Measurements from ENCODE around the gene INPP5A. TPM values are rescaled to one million over a fixed set of nuclear protein-coding genes. Genes with fewer than 3 reads are reported as not detected.
"Not testable (repeated sequence)": the region's sequence is repeated elsewhere in the genome, so short reads cannot be mapped to it uniquely, and the experiment has no call there.

Gene INPP5A
- total RNA-seq, 1 donor from 2014 or later: 30.6 TPM

DNA sequence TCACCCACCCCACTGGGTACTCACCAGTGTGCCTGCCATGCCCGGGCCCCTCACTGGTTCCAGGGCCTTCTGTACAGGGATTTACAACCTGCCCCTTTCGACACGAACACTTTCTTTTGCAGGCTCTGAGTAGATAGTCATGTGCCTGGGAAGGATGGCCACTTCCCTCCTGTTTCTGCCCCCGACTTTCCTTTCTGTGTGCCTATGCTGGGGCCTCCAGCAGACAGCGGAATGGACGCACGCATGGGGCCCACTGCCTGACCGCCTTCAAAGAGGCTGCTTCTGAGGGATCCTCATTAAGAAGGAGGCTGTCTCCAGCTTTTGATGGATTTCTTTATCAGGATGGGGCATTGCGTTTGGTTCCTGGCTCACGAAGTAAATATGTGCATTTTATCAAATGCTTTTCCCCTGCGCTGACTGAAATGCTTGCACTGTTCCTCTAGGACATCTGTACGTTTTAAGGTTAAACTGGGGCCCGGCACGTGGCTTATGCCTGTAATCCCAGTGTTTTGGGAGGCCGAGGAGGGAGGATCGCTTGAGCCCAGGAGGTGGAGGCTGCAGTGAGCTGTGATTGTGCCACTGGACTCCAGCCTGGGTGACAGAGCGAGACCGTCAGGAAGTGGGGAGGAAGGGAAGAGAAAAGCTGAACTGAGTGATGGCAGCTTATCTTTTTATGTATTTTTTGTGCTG is 277.7 kb downstream of the INPP5A start:
- H3K4me1 Mint-ChIP-seq (ENCODE audit: low read depth): no peaks in the 10 kb centered on the region
- peaks cover 29% of the 10 kb centered on the region for H3K27me3 Mint-ChIP-seq
- TF ChIP-seq CTCF (IDR thresholded peaks at IDR 0.05; ENCODE audit: unreplicated experiment): no peak
- H3K4me3 Mint-ChIP-seq (ENCODE audit: low read depth): no peak overlapping the region
- H3K9me3 Mint-ChIP-seq (ENCODE audit: low read depth): peaks cover 10% of the 10 kb centered on the region
- H3K27ac Mint-ChIP-seq: no peak overlapping the region
- H3K36me3 Mint-ChIP-seq (ENCODE audit: insufficient read depth): no peaks in the 10 kb centered on the region
- no peak for DNase-seq (ENCODE audit: low spot score, unreplicated experiment)

DNA sequence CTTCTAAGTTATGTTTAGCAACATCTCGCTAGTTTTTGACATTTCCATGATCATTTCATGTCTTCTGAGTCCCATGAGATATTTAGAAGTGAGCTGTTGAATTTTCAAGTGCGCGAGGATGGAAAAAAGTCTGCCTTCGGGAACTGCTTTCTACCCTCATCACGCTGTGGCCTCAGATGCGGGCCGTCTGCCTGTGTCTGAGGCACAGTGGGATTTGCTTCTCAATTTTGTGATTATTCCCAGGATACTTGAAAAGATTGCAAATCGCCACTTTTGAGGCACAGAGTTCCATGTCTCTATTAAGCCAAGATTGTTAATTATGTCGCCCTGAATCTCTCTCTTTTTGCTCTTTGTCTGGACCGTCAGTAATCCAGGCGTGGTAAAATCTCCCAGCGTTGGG is 279.1 kb downstream of the INPP5A start:
- Mint-ChIP-seq H3K27ac (no peak overlapping the region), H3K4me3 (ENCODE audit: low read depth) (no peak overlapping the region), H3K4me1 (ENCODE audit: low read depth) (no peaks in the 10 kb centered on the region), H3K9me3 (ENCODE audit: low read depth) (peaks cover 10% of the 10 kb centered on the region), H3K27me3 (peaks cover 29% of the 10 kb centered on the region), H3K36me3 (ENCODE audit: insufficient read depth) (no peaks in the 10 kb centered on the region)
- no peak for TF ChIP-seq CTCF (IDR thresholded peaks at IDR 0.05; ENCODE audit: unreplicated experiment)
- no peak for DNase-seq (ENCODE audit: low spot score, unreplicated experiment)

DNA sequence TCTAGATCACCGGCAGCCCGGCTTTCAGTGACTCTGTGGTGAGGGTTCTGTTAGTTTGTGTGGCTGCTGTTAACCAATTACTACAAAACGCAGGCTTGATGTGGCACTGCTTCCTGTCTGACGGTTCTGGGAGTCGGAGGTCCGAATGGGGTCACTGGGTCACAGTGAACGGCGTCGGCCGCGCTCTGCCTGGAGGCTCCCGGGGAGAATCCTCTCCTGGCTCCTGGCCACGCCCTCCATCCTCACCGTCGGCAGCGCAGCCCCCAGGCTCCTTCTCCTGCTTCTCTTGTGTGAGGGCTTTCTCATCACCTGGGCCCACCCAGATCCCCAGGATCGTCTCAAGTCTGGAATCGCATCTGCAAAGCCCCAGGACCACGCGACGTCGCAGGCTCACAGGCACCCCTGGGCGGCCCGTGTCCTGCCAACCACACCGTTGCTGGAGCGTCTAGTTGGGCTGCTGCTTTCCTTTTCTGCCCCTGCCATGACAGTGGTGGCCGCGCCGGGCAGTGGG is 280.2 kb downstream of the INPP5A start:
- Mint-ChIP-seq H3K27ac (no peak overlapping the region), H3K4me1 (ENCODE audit: low read depth) (no peaks in the 10 kb centered on the region), H3K9me3 (ENCODE audit: low read depth) (peaks cover 10% of the 10 kb centered on the region), H3K36me3 (ENCODE audit: insufficient read depth) (no peaks in the 10 kb centered on the region), H3K27me3 (peaks cover 29% of the 10 kb centered on the region), H3K4me3 (ENCODE audit: low read depth) (no peak overlapping the region)
- no peak for TF ChIP-seq CTCF (IDR thresholded peaks at IDR 0.05; ENCODE audit: unreplicated experiment)
- DNase-seq (ENCODE audit: low spot score, unreplicated experiment): no peak

DNA sequence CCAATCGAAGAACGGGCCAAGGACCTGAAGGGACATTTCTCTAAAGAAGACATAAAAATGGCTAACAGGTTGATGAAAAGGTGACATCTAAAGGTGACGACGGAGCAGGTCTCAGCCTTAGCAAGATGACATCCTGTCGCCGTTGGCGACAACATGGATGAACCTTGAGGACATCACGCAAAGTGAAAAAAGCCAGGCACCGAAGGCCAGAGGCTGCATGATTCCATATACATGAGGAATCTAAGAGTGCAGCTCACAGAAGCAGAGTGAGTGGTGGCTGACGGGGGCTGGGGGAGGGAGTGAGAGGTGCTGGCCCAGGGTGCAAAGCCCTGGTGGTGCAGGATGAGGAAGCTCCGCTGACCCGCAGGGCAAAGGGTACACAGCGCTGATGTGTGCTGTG is 282.5 kb downstream of the INPP5A start:
- DNase-seq (ENCODE audit: low spot score, unreplicated experiment): no peak
- Mint-ChIP-seq H3K4me1 (ENCODE audit: low read depth) (no peaks in the 10 kb centered on the region), H3K27ac (peak overlapping the region; percentile 35), H3K27me3 (peaks cover 29% of the 10 kb centered on the region), H3K9me3 (ENCODE audit: low read depth) (peaks cover 10% of the 10 kb centered on the region), H3K4me3 (ENCODE audit: low read depth) (no peak overlapping the region), H3K36me3 (ENCODE audit: insufficient read depth) (no peaks in the 10 kb centered on the region)
- TF ChIP-seq CTCF (IDR thresholded peaks at IDR 0.05; ENCODE audit: unreplicated experiment): no peak

GRCh38 chr10:132825783-132826523 is 288.4 kb downstream of the INPP5A start:
- not testable (repeated sequence) for H3K4me1 Mint-ChIP-seq (ENCODE audit: low read depth); H3K4me3 Mint-ChIP-seq (ENCODE audit: low read depth); H3K36me3 Mint-ChIP-seq (ENCODE audit: insufficient read depth); DNase-seq (ENCODE audit: low spot score, unreplicated experiment); H3K27ac Mint-ChIP-seq; H3K9me3 Mint-ChIP-seq (ENCODE audit: low read depth)
- peaks cover 20% of the 10 kb centered on the region for H3K27me3 Mint-ChIP-seq

Measured in progenitor cell of endocrine pancreas (in vitro differentiated cells).